Natural killer cell (primary cell): Measurements from ENCODE around the gene GRIN2A. TPM values are rescaled to one million over a fixed set of nuclear protein-coding genes. Genes with fewer than 3 reads are reported as not detected.

ENCODE experiments used
- ATAC-seq, 3 donors: fragments of 150-1000 bp in 2 of 3; fragments of 200-7000 bp in 1 of 3; cut with Tn5 transposase; 1 replicate in 1 of 3; 2 replicates in 2 of 3; pipeline ENCODE4 v1.10.0; 2021; ENCODE audit warnings: mild to moderate bottlenecking in 2 of 3, moderate library complexity in 2 of 3
- DNase-seq, 2 donors: peaks; one replicate each; pipeline versions ENCODE4 v3.0.0 to v3.0.0-alpha.2; 2013 to 2021; ENCODE audit warnings: mixed read lengths in 1 of 2
- H3K27ac ChIP-seq: one replicate; pipeline ENCODE4 v1.5.1; 2013; ENCODE audit warnings: mild to moderate bottlenecking, low read length
- H3K27me3 ChIP-seq: one replicate; pipeline ENCODE4 v1.6.1; 2013; ENCODE audit warnings: low read length; ENCODE audit not compliant: control insufficient read depth, insufficient read depth
- H3K36me3 ChIP-seq: one replicate; pipeline ENCODE4 v1.6.1; 2013; ENCODE audit warnings: low read length; ENCODE audit not compliant: control insufficient read depth, insufficient read depth
- H3K4me1 ChIP-seq: one replicate; pipeline ENCODE4 v1.6.1; 2013; ENCODE audit warnings: low read length; ENCODE audit not compliant: control insufficient read depth, insufficient read depth
- H3K4me3 ChIP-seq: one replicate; pipeline ENCODE4 v1.5.1; 2013; ENCODE audit warnings: low read length
- H3K9me3 ChIP-seq: one replicate; pipeline ENCODE4 v1.6.1; 2013; ENCODE audit warnings: low read length; ENCODE audit not compliant: control insufficient read depth, insufficient read depth
- H3K27ac Mint-ChIP-seq, 2 donors: one replicate each; pipeline ENCODE4 v1.8.0; 2022; ENCODE audit warnings: mild to moderate bottlenecking in 2 of 2, mixed read lengths in 2 of 2, moderate library complexity in 1 of 2
- H3K27me3 Mint-ChIP-seq, 2 donors: one replicate each; pipeline ENCODE4 v1.8.0; 2022; ENCODE audit warnings: low read depth in 2 of 2, mixed read lengths in 2 of 2
- H3K36me3 Mint-ChIP-seq: one replicate; pipeline ENCODE4 v1.8.0; 2022; ENCODE audit warnings: mixed read lengths
- H3K4me1 Mint-ChIP-seq, 2 donors: one replicate each; pipeline ENCODE4 v1.8.0; 2022; ENCODE audit warnings: mixed read lengths in 2 of 2
- H3K4me3 Mint-ChIP-seq: one replicate; pipeline ENCODE4 v1.8.0; 2022; ENCODE audit warnings: mild to moderate bottlenecking, moderate library complexity, mixed read lengths
- H3K9me3 Mint-ChIP-seq, 2 donors: one replicate each; pipeline ENCODE4 v1.8.0; 2022; ENCODE audit warnings: mixed read lengths in 2 of 2
- CTCF ChIP-seq: fragments of 200-600 bp; IDR thresholded peaks from one replicate; pipeline ENCODE4 v1.8.0; 2022; ENCODE audit warnings: antibody characterized with exemption
- WGBS: methylation state at CpG from one replicate; pipeline ENCODE4 v1.1.7; 2013; ENCODE audit warnings: missing lambda C conversion rate; ENCODE audit not compliant: insufficient coverage; 5-methylcytosine and 5-hydroxymethylcytosine counted together
- intact Hi-C: fragments of 100-400 bp; cut with micrococcal nuclease; formaldehyde crosslinking; loops from one replicate; pipeline ENCODE4 v1.14.2; 2022
- total RNA-seq, 4 donors: library from RNA; stranded (reverse); fragments of 120-200 nt in 1 of 4; gene quantifications; one replicate each; pipeline versions ENCODE4 v1.2.3 to v1.2.4, GENCODE V29; 2013 to 2022

Gene GRIN2A
- total RNA-seq, 3 donors from 2014 or later (not counting 1 experiment from before 2014, with no cell fraction given): not detected

DNA sequence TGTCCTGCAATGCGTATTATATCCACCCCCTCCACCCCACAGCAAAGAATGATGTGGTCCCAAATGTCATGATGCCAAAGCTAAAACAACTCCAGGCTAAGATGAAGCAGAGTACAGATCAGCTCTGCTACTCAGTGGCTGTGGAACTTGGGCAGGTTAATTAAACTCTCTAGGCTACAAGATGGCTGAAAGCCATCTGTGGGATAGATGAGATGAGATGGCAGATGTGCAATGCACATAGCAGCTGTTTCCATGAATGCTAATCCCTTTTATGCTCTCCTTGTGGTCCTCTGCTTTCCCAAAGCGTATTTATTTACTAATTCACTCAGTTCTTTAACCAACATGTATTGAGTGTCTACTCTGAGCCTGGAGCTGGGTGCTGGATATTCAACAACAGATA, 114.4 kb downstream of the GRIN2A start:
- no peaks in the 10 kb centered on the region for H3K4me1 ChIP-seq
- peaks cover 0 to 11% of the 10 kb centered on the region in 2 donors for H3K27me3 Mint-ChIP-seq
- no peaks in the 10 kb centered on the region for H3K9me3 Mint-ChIP-seq
- H3K36me3 Mint-ChIP-seq: no peaks in the 10 kb centered on the region
- ATAC-seq (no peak), DNase-seq (no peak)
- H3K27ac ChIP-seq: no peak overlapping the region
- WGBS: 67% methylated on average over 1 of the region's 2 CpGs
- TF ChIP-seq CTCF: no peak
- no peak overlapping the region for H3K4me3 Mint-ChIP-seq
- H3K4me3 ChIP-seq: no peak overlapping the region
- no peaks in the 10 kb centered on the region for H3K27me3 ChIP-seq
- H3K36me3 ChIP-seq: no peaks in the 10 kb centered on the region
- H3K4me1 Mint-ChIP-seq: no peaks in the 10 kb centered on the region
- H3K9me3 ChIP-seq: no peaks in the 10 kb centered on the region
- no peak overlapping the region for H3K27ac Mint-ChIP-seq
- intact Hi-C loops: no loop called here

- no peak for TF ChIP-seq CTCF
- Histone ChIP-seq H3K4me3 (no peak overlapping the region), H3K27me3 (no peaks in the 10 kb centered on the region), H3K36me3 (no peaks in the 10 kb centered on the region), H3K27ac (no peak overlapping the region), H3K9me3 (no peaks in the 10 kb centered on the region), H3K4me1 (no peaks in the 10 kb centered on the region)
- no peak overlapping the region for H3K27ac Mint-ChIP-seq
- 65% methylated on average over 4 of the region's 4 CpGs for WGBS
- peaks cover 0 to 11% of the 10 kb centered on the region in 2 donors for H3K27me3 Mint-ChIP-seq
- intact Hi-C loops: no loop called here
- H3K4me3 Mint-ChIP-seq: no peak overlapping the region
- ATAC-seq: no peak
- no peaks in the 10 kb centered on the region for H3K9me3 Mint-ChIP-seq
- H3K4me1 Mint-ChIP-seq: no peaks in the 10 kb centered on the region
- no peak for DNase-seq
- no peaks in the 10 kb centered on the region for H3K36me3 Mint-ChIP-seq
Observed at GRCh38 chr16:10067406-10067805, 114.8 kb downstream of the GRIN2A start.

GRCh38 chr16:10065019-10065418, 117.2 kb downstream of the GRIN2A start:
- Histone ChIP-seq H3K27ac (no peak overlapping the region), H3K36me3 (no peaks in the 10 kb centered on the region), H3K4me3 (no peak overlapping the region), H3K27me3 (no peaks in the 10 kb centered on the region), H3K9me3 (no peaks in the 10 kb centered on the region), H3K4me1 (no peaks in the 10 kb centered on the region)
- intact Hi-C loops: no loop called here
- H3K36me3 Mint-ChIP-seq: no peaks in the 10 kb centered on the region
- WGBS: 64% methylated on average over 4 of the region's 4 CpGs
- no peak overlapping the region for H3K27ac Mint-ChIP-seq
- ATAC-seq (no peak), DNase-seq (no peak)
- no peaks in the 10 kb centered on the region for H3K27me3 Mint-ChIP-seq
- no peak overlapping the region for H3K4me3 Mint-ChIP-seq
- H3K9me3 Mint-ChIP-seq: no peaks in the 10 kb centered on the region
- H3K4me1 Mint-ChIP-seq: no peaks in the 10 kb centered on the region
- TF ChIP-seq CTCF: no peak

GRCh38 chr16:10048850-10049249, 133.4 kb downstream of the GRIN2A start:
- H3K36me3 Mint-ChIP-seq: no peaks in the 10 kb centered on the region
- no peak overlapping the region for H3K4me3 Mint-ChIP-seq
- ATAC-seq (no peak), DNase-seq (no peak)
- WGBS: 85% methylated on average over 3 of the region's 4 CpGs
- no peak overlapping the region for H3K27ac Mint-ChIP-seq
- intact Hi-C loops: no loop called here
- H3K4me1 ChIP-seq: no peaks in the 10 kb centered on the region
- H3K4me1 Mint-ChIP-seq: no peaks in the 10 kb centered on the region
- H3K27me3 Mint-ChIP-seq: peaks cover 0 to 13% of the 10 kb centered on the region in 2 donors
- H3K4me3 ChIP-seq: no peak overlapping the region
- H3K27me3 ChIP-seq: no peaks in the 10 kb centered on the region
- no peak for TF ChIP-seq CTCF
- no peak overlapping the region for H3K27ac ChIP-seq
- H3K9me3 ChIP-seq: no peaks in the 10 kb centered on the region
- H3K9me3 Mint-ChIP-seq: no peaks in the 10 kb centered on the region
- no peaks in the 10 kb centered on the region for H3K36me3 ChIP-seq
